SHP77 treated with DMSO at 0.1 percent for 48 hours (cell line): ENCODE data around the gene CRB2.

Experiments used
- DNase-seq: peaks from one replicate; lab custom pipeline; 2025; lab: John Stamatoyannopoulos, UW

The CRB2 gene

DNA sequence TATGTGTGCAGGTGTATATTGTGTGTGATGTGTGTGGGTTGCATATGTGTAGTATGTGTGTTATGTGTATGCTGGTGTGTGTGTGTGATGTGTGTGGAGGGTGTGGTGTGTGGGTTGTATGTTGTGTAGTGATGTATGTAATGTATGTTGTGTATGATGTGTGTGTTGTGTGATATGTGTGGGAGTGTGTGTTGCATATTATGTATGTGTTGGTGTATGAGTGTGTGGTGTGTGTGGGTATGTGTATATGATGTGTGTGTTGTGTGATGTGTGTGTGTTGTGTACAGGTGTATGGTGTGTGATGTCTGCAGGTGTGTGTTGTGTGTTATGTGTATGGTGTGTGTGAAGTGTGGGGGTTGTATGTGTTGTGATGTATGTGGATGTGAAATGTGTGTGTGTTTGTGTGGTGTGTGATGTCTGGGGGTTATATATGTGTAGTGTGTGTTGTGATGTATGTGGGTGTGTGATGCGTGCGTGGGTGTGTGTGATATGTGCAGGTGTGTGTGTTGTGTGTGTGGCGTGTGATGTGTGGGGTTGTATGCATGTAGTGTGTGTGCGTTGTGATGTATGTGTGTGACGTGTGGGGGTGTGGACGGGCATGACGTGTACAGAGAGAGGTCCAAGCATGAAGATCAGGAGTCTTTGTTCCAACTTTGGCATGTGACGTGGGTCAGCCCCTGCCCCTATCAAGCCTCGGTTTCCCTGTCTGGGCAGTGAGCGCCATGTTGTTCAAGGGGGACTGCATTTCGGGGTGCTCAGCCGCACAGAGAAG is 8.5 kb upstream of the CRB2 start:
- DNase-seq = no peak

GRCh38 chr9:123348317-123348992 is 7.5 kb upstream of the CRB2 start:
- no peak for DNase-seq

DNA sequence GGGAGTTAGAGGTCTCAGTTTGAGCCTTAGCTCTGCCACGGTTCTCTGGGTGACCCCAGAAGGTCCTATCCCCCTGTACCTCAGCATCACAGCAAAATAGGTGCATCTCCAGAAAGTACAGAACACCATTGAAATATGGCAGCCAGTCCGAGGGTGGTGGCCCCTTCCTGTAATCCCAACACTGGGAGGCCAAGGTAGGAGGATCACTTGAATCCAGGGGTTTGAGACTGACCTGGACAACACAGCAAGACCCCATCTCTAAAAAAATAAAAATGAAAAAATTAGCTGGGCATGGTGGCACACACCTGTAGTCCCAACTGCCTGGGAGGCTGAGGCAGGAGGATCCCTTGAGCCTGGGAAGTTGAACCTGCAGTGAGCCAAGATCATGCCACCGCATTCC is 7.0 kb upstream of the CRB2 start:
- no peak for DNase-seq

- DNase-seq = peak; percentile 41
These were observed 6.1 kb upstream of the CRB2 start for GRCh38 chr9:123349691-123350480.

DNA sequence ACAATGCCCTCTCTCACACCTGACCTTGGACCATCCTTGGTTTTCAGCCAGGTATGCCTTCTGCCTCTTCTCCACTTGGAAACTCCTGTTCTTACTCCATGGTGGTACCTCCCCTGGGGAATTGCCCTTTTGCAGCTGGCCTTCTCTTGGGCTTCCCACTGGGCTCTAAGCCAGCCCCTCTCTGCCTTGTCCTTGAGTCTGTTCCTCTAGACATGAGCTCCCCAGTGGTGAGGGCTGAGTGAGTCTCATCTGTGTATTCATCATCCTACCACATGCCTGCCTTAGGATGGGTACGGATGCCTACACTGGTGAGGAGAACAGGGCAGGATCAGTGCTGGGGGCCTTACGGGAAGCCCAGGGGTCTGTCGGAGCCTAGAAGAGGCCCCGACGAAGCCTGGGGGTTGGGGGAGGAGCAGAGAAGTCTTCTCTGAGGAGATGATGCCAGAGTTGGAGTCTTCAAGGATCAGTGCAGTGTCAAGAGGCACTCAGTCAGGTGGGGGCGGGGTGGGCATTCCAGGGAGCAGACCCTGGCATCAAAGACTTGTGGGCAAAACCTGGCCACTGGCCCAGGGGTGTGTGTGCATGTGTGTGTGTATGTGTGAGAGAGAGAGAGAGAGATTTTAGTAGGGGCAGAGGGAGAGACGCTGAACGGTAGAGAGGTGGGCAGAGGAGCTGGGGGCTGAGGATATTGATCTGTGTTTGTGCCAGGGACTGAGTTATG is 5.2 kb upstream of the CRB2 start:
- DNase-seq = no peak

DNA sequence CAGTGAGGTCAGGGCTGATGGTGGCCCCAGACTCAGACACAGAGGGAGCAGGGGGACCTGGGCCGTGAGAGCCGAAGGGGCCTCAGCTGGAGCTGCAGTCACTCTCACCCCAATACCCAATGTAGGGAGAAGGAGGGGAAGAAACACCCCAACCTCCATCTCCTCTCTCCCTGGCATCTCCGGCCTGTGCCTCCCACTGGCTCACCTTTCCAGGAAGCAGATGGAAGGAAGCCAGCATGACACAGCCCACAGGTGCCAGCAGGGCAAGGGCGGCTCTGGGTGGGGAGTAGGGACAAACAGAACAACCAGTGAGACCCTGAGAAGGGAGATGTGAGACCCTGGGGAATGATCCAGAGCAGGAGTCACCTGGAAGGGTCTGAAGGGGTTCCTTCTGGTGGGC is 3.0 kb upstream of the CRB2 start:
- DNase-seq = no peak

DNA sequence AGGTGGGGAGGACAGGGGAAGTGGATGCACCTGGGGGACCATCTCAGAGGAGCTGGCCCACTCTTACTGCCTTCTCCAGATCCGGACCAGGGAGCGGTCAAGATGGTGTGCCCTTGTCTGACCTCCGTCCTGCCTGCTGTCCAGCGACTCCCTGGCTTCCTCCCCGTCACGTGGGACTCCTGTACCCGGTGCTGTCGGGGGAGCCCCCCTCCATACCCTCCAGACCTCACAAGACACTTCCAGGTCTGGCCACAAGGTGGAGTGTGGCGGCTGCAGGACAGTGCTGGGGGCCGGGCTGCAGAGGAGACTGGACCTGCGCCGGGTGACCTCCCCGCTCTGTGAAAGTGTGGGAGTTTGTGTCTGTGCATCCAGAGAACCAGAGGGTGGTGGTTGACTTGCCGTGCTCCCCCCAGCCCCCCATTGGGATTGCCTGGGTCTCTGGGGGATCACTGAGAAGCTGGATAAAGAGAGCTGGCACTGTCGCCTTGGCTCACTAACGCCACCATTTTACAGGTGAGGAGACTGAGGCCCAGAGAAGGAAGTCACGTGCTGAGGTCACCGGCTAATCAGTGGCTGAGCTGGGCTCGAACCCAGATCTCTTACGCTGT is 1.9 kb upstream of the CRB2 start:
- no peak for DNase-seq

DNA sequence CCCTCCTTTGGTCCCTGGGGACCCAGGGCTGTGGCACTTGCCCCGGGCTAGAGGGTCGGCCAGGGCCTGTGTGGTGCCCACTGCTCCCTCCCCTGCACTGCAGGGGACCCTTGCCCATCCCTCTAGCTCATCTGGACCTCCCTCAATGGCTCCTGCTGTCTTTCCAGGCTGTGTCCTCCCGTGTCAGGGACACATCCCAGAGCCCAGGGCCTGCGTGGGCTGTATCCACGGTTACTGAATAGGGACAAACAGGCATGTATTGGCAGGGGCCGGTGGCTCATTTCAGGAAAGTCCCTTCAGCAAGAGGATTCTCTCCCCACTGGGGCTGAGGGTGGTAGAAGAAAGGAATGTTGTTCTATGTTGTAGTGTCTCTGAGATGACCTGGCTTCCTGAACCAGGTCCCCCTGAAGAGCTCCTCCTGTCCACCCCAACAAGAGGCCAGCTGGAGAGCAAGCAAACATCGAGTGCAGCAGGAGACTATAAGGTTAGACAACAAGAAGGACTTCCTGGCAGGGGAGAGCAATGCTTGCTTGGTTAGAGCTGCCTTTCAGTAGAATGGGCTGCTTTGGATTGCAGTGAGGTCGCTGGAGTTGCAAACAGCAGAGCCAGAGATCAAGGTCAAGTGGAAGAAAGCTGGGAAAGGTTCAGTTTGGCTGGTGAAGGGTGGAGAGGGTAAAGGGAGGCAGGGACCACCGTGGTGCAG is 1.0 kb upstream of the CRB2 start:
- DNase-seq = no peak

DNA sequence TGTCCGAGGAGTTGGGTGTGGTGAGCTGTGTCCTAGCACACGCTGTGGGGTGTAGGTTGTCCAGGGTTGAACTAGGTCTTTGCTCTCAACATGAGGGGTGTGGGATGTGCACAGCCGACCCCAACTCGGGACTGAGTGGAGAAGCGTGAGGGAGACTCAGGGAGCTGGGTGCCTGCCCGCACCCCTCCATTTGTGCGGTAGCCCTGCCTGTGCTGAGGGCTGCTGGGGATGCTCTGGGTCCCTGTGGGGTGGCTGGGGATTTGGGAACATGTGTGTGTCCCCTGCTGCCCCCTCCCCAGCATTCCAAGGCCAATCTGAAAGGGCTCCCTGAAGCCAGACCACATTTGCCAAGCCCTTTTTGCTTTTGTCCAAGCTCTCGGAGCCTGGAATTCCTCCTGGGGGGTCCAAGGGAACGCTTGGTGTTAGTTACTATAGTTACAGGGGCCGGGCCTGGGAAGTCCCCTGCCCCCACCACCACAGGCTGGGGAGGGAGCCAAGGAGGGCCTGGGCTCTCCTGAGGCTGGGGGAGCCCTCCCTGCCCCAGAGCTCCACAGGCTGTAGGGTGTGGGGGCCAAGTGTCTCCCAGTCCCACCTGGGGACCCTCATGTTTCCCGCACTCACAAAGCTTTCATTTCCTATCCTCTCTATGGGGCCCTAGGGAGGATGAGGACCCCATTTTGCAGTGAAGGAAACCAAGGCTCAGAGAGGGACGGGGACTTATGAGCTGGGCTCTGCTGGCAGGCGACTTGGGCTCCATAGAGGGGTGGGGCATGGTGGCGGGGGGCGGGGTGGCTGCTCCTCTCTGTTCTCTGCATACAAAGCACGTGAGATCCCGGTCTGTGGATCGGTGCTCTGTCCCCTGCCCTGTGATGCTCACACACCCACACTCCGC is 1.1 kb downstream of the CRB2 start:
- DNase-seq = no peak

DNA sequence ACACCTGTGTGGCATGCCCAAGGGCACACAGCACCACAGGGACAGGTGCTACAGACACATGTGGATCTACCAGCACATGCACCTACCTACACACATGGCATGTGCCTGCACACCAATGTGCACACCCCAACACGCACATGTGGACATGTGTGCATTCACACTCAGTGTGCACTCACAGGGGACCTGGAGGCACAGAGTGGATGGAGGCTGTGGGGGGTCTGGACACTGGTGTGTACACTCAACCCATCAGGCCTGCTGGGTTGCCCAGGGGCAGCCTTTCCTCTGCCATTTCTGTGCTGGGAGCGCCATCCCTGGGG is 1.7 kb downstream of the CRB2 start:
- no peak for DNase-seq

DNA sequence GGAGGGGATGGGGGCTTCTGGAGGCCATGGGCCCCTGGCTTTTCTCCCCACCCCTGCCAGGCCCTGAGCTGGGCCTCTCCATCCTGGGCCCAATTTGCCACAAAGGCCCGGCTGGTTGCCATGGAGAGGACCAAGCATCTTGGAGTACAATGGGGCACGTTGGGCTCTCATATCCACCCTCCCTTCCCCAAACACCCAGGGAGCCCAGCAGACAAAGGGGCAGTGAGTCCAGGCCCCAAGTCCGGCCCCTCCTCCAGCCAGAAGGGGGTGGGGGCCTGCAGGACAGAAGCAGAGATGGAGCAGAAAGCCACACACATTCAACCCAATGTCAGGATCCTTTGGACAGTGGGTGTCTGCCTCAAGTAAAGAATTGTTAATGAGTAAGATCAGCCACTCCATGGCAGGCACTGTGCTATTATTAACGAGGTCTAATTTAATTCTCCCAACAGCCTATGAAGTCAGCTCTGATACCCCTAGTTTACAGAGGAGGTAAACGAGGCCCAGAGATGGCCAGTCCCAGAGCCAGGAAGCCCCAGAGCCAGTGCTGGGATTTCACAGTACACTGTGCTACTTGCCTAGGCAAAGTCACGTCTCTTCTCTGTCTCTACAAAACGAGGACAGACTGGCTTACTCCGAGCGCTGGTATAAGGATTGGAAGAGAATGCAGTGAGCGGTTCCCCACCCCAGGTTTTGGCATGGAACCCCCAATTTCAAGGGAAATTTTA is 2.3 kb downstream of the CRB2 start:
- DNase-seq = no peak

DNA sequence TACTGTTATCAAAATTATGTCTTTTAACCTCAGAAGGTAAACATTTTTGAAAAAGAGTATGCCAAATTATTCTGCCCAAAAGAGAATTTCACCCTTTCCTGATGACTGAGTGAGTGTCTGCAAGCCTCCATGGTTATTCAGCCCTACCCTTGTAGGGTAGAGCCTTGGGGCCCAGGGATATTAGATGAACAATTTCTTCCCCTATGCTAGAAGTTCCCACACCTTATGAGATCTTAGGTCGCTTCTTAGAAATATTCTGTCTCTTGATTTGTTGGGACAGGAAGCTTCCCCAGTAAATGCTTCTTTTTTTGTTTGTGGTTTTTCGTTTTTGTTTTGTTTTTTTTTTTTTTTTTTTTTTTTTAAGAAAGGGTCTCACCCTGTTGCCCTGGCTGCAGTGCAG is 3.1 kb downstream of the CRB2 start:
- no peak for DNase-seq

GRCh38 chr9:123359546-123359945 is 3.5 kb downstream of the CRB2 start:
- no peak for DNase-seq

DNA sequence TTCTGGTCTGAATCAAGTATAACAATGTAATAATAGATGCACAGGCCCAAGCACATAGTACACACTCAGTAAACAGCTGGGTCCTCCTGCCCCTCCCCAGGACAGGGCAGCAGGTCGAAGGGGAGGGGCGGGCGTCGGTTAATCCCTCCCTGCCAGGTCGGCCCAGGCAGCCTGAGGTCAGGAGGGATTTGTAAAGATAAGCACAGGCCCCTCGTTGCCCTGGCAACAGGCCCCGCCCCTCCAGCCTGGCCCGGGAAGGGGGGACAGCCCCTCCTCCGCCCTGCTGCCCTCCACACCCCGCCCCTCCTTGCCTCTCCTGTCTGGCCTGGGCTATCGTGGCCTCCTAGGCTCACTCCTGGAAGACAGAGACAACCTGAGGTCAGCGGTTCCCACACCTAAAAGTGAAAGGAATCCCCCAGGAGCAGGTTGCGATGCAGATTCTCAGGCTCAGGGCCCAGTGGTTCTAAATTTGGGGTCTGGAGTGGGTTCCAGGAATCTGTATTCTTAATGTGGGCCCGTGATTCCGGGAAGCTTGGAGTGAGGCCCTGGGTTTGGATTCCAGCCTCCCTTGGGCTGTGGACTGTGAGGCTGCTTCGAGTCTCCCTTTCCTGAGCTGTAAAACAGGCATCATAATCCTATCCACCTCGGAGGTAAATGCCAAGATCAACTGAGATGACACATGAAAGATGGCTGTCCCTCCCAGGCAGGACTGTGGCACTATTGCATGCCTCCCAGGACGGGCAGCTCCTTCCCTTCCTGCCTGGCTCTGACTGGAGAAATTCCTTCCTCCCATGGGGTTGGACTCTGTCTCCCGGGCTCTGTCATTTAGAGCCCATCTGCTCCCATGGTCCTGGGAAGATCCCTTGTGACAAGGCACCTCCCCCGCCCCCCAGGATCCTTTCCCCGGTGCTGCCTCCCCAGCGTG is 4.4 kb downstream of the CRB2 start:
- peak; percentile 26 for DNase-seq

DNA sequence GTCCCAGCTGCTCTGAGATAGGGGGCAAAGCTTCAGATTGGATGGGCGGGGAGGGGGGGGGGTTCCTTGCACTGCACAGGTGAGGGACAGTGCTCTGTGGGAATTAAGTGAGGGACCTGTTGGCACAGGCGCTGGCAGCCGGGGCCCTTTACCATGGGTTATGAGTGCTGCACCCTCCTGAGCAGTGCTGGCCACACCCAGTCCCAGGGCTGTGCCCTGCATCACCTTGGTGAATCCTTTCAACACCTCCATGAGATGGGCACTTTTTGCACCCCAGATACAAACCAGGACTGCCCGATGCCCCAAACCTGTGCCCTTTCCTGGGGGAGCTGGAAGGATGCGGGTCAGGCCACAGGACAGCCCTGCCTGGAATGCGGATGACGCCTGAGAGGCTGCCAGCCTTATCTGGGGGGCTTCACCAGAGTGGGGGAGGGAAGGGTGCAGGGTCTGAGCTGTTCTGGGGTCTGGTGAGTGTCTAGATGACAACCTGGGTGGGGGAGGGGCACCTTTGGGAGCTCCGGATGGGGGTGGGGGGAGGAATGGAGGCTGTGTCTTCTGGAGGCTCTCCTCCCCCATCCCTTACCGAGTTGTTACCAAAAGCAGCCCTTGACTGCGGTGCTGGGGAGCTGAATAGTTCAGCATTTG is 5.2 kb downstream of the CRB2 start:
- DNase-seq = no peak

DNA sequence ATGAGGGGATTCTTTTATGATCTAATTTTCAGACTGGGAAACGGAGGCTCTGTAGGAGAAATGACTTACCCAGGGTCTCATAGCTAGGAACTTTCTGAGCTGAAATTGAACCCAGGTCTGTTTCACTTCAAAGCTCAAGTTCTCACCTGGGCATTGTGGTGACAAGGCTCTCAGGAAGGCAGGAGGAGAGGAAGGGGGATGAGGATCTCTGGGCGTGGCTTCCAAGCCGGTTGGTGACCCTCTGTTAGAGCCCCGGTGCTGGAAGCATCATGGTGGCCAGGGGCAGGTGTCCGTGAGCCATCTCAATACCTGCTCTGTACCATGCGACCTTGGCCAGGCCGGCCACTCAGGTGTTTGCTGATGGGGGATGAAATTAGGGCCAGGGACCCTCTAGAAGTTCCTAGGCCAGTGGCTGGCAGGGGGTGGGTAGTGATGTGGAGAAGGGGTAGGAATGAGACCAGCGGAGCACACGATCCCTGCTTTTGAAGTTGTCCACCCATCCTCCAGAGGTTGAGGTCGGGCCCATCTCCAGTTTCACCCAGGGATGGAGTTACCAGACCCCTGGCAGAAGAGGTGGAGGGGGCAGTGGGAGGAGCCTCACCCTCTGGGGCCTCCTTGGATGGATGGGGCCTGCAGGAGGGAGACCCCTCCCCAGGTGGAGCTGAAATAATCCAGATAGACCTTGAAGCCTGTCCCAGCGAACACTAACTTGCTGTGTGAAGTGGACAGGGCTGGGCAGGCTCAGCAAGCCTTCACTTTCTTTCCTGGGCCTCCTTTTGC is 5.9 kb downstream of the CRB2 start:
- no peak for DNase-seq

GRCh38 chr9:123362856-123363255 is 6.9 kb downstream of the CRB2 start:
- DNase-seq = no peak
